ENCODE measurements around the gene FANCL.

The FANCL gene

DNA sequence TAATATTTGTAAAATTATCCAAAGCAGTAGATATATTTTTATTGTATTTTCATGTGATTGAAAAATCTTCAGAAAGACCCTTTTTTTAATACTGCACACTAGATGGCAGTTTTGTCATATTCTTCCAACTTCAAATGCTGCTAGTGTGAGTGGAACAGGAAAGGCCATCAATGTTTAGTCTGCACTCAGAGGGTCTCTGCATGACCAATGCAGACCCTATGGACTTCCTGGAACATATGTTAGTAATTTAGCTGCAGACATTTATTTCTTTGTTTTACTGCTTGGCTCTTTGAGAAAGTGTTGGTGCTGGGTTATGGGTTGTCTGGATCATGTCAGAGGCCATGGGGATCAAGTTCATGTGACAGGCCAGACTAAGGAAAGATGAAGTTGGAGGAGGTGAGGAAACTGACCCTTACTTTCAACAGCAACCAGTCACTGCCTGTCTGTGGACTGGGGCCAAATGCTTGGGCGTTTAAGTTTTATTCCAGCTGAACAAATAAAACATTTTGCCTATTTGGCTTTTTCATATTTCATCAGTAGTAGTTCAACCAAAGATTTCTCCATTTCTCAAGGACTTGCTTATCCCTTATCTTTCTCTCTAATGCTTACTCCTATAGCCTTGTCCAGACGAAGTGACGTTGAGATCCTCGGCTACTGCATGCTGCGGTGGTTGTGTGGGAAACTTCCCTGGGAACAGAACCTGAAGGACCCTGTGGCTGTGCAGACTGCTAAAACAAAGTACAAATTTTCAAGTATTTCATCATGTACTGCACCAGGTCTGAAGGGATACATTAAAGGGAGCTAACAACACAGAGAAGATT, 109.7 kb downstream of the FANCL start:
- TF ChIP-seq, protein P1, sequence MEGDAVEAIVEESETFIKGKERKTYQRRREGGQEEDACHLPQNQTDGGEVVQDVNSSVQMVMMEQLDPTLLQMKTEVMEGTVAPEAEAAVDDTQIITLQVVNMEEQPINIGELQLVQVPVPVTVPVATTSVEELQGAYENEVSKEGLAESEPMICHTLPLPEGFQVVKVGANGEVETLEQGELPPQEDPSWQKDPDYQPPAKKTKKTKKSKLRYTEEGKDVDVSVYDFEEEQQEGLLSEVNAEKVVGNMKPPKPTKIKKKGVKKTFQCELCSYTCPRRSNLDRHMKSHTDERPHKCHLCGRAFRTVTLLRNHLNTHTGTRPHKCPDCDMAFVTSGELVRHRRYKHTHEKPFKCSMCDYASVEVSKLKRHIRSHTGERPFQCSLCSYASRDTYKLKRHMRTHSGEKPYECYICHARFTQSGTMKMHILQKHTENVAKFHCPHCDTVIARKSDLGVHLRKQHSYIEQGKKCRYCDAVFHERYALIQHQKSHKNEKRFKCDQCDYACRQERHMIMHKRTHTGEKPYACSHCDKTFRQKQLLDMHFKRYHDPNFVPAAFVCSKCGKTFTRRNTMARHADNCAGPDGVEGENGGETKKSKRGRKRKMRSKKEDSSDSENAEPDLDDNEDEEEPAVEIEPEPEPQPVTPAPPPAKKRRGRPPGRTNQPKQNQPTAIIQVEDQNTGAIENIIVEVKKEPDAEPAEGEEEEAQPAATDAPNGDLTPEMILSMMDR (IDR thresholded peaks at IDR 0.05; ENCODE audit: unreplicated experiment in 3 of 3) = peak; percentile 14 to 61 (median 44)
- Mint-ChIP-seq H3K27me3 (ENCODE audit: low read depth) (no peaks in the 10 kb centered on the region), H3K9me3 (no peaks in the 10 kb centered on the region), H3K36me3 (ENCODE audit: low read depth) (peaks cover 6% of the 10 kb centered on the region), H3K27ac (peak overlapping the region; percentile 48 to 56 (median 52)), H3K4me3 (no peak overlapping the region), H3K4me1 (peaks cover 14% of the 10 kb centered on the region)

DNA sequence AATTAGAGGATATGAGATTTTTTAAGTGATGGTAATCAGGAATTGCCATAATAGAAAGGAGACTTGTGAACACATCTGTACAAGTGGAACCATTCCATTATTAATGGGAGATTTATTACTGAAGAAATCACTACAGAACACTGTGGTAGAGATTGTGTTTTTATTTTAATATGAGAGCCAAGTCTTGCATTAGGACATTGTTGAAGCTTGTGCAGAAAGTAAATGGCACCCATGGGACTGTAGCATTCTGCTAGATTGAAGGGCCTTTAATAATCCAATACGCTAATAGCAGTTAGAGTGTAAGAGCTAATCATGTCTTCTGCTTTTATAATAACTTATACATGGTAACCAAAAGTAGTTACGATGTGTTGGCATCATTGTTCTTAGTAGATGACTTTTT, 110.9 kb downstream of the FANCL start:
- Mint-ChIP-seq H3K4me1 (peaks cover 14% of the 10 kb centered on the region), H3K9me3 (no peaks in the 10 kb centered on the region), H3K4me3 (no peak overlapping the region), H3K36me3 (ENCODE audit: low read depth) (peaks cover 6% of the 10 kb centered on the region), H3K27me3 (ENCODE audit: low read depth) (no peaks in the 10 kb centered on the region), H3K27ac (no peak overlapping the region)
- TF ChIP-seq, protein P1 (IDR thresholded peaks at IDR 0.05; ENCODE audit: unreplicated experiment in 3 of 3) = no peak

- Mint-ChIP-seq H3K4me1 (peaks cover 14% of the 10 kb centered on the region), H3K27ac (no peak overlapping the region), H3K4me3 (no peak overlapping the region), H3K36me3 (ENCODE audit: low read depth) (peaks cover 9% of the 10 kb centered on the region), H3K27me3 (ENCODE audit: low read depth) (no peaks in the 10 kb centered on the region), H3K9me3 (no peaks in the 10 kb centered on the region)
- TF ChIP-seq, protein P1 (IDR thresholded peaks at IDR 0.05; ENCODE audit: unreplicated experiment in 3 of 3) = no peak
Measured at GRCh38 chr2:58127111-58127510, 114.0 kb downstream of the FANCL start.

DNA sequence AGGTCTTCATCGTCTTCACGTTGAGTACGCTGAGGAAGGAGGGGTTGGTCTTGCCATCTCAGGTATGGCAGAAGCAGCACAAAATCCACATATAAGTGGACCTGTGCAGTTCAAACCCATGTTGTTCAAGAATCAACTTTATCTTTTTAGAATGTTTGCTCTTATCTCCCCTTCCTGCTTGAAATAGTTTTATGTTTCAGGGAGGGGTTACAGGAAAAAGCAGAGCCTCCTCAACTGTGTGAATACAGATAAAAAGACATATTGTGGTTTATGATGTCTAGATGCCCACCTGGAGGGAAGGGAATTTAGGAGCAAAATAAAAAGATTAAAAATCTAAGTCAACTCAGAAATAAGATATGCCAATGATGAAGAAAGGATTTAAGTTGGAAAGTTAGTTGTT, 118.6 kb downstream of the FANCL start:
- TF ChIP-seq, protein P1 (IDR thresholded peaks at IDR 0.05; ENCODE audit: unreplicated experiment in 3 of 3) = no peak
- H3K4me1 Mint-ChIP-seq = no peaks in the 10 kb centered on the region
- H3K27ac Mint-ChIP-seq = no peak overlapping the region

GRCh38 chr2:58122040-58122439, 119.1 kb downstream of the FANCL start:
- H3K27me3 Mint-ChIP-seq (ENCODE audit: low read depth) = no peaks in the 10 kb centered on the region
- H3K36me3 Mint-ChIP-seq (ENCODE audit: low read depth) = peaks cover 19% of the 10 kb centered on the region
- TF ChIP-seq, protein P1 (IDR thresholded peaks at IDR 0.05; ENCODE audit: unreplicated experiment in 3 of 3) = no peak
- H3K4me1 Mint-ChIP-seq = no peaks in the 10 kb centered on the region
- no peak overlapping the region for H3K27ac Mint-ChIP-seq
- H3K4me3 Mint-ChIP-seq = no peak overlapping the region
- peaks cover 5% of the 10 kb centered on the region for H3K9me3 Mint-ChIP-seq

More for the DNA sequence above, 118.6 kb downstream of the FANCL start:
- Mint-ChIP-seq H3K4me3 (no peak overlapping the region), H3K27me3 (ENCODE audit: low read depth) (no peaks in the 10 kb centered on the region), H3K36me3 (ENCODE audit: low read depth) (peaks cover 19% of the 10 kb centered on the region), H3K9me3 (peaks cover 5% of the 10 kb centered on the region)

All from nephron (organoid).